HG03135 (cell line): ENCODE data around the gene ADAM17.

ENCODE experiments used
- ATAC-seq: cut with Tn5 transposase; IDR thresholded peaks from one replicate; pipeline ENCODE4 v1.9.1; 2021; ENCODE audit warnings: mild to moderate bottlenecking, moderate library complexity; ENCODE audit not compliant: unreplicated experiment

The ADAM17 gene

GRCh38 chr2:9474361-9475057, 81.1 kb downstream of the ADAM17 start, which contains the start of gene IAH1:
Gene IAH1 (plus strand): TSS chr2:9474551. CDS start chr2:9474567, 16 bp downstream.
- peak; percentile 71 for ATAC-seq

DNA sequence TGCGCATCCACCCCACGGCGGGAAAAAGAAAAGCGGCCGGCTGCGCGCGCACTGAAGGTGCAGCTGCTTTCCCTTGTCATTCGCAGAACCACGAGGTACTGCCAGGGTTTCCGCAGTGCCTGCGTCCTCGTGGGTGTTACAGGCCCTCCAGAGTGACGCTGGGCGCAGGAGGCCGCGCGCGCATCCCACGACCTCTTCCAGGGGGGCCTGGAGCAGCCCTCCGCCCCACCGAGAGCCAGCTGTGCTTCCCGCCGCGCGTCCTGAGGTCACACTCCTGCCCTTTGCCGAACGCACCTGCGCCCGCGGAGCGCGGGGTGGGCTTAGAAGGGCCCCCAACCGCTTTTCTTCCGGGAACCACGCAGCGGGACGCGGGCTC, 81.7 kb downstream of the ADAM17 start:
- ATAC-seq = peak; percentile 20

- no peak for ATAC-seq
These were observed 82.2 kb downstream of the ADAM17 start for GRCh38 chr2:9473308-9473984.

DNA sequence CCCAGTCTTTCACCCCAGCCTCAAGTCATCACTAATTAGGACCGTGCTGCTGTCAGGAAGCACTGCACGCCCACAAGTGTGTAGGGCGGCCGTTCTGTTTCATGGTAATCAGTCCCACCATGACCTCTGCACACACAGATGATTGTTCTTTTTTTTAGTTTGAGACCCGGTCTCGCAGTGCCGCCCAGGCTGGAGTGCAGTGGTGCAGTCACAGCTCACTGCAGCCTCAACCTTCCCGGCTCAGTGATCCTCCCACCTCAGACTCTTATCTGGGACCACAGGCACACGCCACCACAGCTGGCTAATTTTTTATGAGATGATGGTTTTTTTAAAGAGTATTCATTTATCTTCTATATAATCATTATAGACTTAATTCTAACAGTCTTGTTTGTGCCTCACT, 83.1 kb downstream of the ADAM17 start:
- ATAC-seq = no peak

- ATAC-seq = no peak
These were observed 84.4 kb downstream of the ADAM17 start for GRCh38 chr2:9471206-9471605.

DNA sequence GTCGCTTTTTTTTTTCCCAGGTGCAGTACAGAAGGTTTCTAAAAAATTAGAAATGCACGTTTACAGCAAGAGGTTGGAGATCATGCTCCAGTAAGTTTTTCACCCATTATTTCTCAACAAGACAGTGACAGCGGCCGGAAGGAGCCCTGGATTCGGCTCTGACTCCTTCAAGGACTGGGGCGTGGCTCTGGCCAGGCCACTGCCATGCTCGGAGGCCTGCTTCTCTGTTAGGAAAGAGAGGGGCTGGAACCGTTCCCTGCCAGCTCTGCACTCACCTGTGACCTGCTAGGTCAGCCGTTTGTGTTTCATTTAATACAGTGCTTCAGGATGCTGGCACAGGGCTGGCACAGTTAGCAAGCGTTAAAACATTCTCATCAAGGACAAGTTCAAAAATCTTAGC, 87.9 kb downstream of the ADAM17 start:
- ATAC-seq = no peak

GRCh38 chr2:9466147-9466683, 89.4 kb downstream of the ADAM17 start:
- ATAC-seq = no peak

DNA sequence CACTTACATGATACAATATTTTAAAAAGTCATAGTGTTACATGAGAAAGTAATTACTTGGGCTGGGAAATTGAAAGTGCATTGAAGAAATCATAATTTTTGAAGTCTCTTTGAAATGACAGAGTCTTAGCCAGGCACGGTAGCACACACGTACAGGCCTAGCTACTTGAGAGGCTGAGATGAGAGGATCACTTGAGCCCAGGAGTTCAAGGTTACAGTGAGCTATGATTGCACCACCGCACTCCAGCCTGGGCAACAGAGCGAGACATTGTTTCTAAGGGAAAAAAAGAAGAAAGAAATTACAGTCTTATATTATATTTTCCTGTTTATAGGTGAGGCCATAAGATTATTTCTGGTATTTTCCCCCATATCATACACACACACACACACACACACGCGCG, 90.5 kb downstream of the ADAM17 start:
- no peak for ATAC-seq

DNA sequence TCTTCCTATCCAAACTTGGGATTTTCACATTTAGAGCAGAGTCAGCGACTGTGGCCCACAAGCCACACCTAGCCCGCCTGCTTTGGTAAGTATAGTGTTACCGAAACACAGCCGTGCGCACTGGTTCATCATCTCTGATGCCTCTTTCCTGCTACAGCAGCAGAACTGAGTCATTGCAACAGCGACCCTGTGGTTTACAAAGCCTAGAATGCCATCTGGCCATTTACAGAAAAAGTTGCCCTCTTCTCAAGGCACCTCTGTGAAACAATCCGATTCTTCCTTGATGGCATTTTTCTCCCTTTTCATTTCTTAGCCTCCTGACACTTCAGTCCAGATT, 92.0 kb downstream of the ADAM17 start:
- no peak for ATAC-seq

- no peak for ATAC-seq
These were observed 92.5 kb downstream of the ADAM17 start for GRCh38 chr2:9462886-9463697.

DNA sequence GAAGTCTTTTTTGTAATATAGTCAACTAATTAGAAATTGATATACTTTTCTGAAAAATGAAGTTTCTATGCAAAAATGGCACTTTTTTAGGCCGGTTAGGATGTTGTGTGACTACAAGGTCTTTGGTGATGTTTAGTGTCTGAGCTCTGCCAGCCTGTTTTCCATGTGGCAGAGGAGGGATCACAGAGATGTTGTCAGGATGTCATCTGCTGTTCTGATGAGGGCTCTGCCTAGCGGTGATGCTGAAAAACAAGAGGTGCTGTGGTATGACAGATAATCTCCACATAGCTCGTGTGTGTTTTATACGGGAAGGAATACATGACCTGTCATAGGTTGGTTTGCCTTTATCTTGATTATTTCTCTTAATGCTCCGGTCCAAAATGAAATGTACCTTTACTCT, 93.3 kb downstream of the ADAM17 start:
- ATAC-seq = no peak

DNA sequence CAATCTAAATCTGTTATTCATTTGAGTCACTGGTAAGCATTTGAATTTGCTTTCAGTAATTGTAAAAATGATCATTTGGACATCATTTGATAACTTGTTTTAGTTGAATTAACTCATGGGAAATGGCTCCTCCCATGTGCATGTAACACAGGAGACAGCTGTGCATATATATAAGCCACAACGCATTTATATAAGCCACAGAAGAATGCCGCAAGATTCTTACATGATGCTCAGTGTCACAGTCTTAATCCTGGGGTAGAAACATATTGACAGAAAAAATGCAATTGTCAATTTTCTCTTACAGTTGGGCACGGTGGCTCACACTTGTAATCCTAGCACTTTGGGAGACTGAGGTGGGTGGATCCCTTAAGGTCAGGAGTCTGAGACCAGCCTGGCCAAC, 94.6 kb downstream of the ADAM17 start:
- ATAC-seq = no peak

DNA sequence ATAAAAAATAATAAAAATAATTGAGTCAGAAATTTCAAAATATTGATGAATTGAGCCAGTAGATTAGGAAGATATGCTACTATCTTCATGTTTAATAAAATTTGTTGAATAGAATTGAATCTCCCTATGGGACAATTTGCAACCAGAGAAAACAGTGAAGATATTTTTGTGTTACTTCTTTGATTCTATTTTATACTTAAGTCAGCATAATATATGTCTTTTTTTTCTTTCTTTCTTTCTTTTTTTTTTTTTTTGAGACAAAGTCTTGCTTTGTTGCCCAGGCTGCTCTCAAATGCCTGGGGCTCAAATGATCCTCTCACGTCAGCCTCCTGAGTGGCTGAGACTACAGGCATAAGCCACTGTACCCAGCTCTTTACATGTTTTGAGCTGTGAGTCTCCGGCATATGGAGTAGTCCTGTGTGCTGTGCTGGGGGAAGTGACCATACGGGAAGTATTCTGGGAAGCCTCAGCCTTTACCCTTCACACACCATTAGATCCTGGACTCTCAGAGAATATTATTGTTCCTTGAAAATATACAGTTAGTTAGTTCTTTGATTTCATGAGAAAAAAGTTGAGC, 95.1 kb downstream of the ADAM17 start:
- ATAC-seq = no peak

GRCh38 chr2:9451231-9451630, 104.4 kb downstream of the ADAM17 start:
- ATAC-seq = no peak

DNA sequence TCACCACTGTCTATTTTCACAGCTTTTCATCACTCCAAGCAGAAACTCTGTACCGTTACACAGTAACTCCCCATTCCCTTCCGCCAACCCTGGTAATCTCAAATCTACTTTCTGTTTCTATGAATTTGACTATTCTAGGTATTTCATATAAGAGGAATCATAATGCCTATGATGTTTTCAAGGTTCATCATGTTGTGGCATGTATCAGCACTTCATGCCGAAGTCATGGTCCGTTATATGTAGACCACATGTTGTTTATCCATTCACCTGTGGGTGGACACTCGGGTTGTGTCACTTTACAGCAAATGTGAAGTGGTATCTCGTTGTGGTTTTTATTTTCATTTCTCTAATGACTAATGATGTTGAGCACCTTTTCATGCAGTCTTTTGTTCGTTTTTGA, 110.5 kb downstream of the ADAM17 start:
- ATAC-seq = no peak

- ATAC-seq = no peak
These were observed 112.1 kb downstream of the ADAM17 start for GRCh38 chr2:9443526-9443925.

- ATAC-seq = no peak
These were observed 114.1 kb downstream of the ADAM17 start for GRCh38 chr2:9441556-9441955.

DNA sequence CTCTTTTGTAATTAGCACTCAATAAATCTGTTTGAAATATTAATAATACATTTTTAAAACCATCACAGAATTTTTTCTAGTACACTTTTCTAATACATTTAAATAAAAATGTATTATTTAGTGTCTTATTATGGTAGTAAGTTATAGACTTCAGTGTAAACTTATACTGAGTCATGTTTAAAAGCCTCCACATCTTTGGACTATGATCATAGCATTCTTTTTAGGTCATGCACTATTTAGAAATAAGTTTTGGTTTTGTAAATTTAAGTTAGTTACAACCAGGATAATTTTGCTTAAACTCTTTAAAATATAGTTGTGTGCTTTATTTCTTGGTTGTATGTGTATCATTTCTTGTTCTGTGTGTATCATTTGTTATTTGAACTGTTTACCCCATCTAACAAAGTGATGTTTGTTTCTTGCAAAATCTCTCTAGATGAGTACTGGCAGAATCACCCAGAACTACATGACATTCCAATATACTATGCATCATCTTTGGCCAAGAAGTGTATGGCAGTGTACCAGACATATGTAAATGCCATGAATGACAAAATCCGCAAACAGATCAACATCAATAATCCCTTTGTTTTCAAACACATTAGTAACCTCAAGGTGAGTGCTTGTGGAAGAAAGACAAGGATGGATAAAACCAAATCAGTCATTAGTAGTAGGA, 115.4 kb downstream of the ADAM17 start:
- ATAC-seq = no peak

DNA sequence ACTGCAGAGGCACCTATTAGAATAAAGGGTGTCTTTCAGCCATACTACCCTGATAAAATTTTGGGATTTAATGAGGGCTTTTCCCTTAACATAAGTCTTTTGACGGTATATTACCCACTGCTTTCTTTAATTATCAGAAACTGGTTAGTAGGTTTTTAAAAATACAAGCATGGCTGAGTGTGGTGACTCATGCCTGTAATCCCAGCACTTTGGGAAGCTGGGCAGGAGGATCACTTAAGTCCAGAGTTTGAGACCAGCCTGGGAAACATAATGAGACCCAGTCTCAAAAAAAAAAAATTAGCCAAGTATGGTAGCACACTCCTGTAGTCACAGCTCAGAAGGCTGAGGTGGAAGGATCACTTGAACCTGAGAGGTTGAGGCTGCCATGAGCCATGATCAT, 116.1 kb downstream of the ADAM17 start:
- no peak for ATAC-seq
